Calu3 (cell line): ENCODE measurements around the gene COPG2. TPM values are rescaled to one million over a fixed set of nuclear protein-coding genes. Genes with fewer than 3 reads are reported as not detected.
A peak's percentile ranks its signal among the peaks of the same experiment; 100 is the strongest.

ENCODE experiments used
- BruUV-seq: library from RNA; stranded (reverse); fragments of 400-500 nt; replicated peaks from 2 replicates; lab custom pipeline; 2021; lab: Mats Ljungman, UMichigan
- CTCF ChIA-PET: fragments of 300-600 bp; sonication (Branson Sonifier 250); formaldehyde crosslinking; loops from one replicate; lab custom pipeline; 2022; ENCODE audit warnings: antibody characterized with exemption; lab: Charles Lee
- DNase-seq: peaks from one replicate; pipeline ENCODE4 v3.0.0; 2022
- H3K27ac Mint-ChIP-seq: one replicate; pipeline ENCODE4 v1.8.0; 2022; ENCODE audit warnings: mixed read lengths; ENCODE audit not compliant: unreplicated experiment
- H3K27me3 Mint-ChIP-seq: one replicate; pipeline ENCODE4 v1.8.0; 2022; ENCODE audit warnings: mixed read lengths; ENCODE audit not compliant: unreplicated experiment
- H3K36me3 Mint-ChIP-seq: one replicate; pipeline ENCODE4 v1.8.0; 2022; ENCODE audit warnings: mild to moderate bottlenecking, moderate library complexity, mixed read lengths; ENCODE audit not compliant: insufficient read depth, unreplicated experiment
- H3K4me1 Mint-ChIP-seq: one replicate; pipeline ENCODE4 v1.8.0; 2022; ENCODE audit warnings: mild to moderate bottlenecking, low read depth, mixed read lengths; ENCODE audit not compliant: unreplicated experiment
- H3K4me3 Mint-ChIP-seq: one replicate; pipeline ENCODE4 v1.8.0; 2022; ENCODE audit warnings: mild to moderate bottlenecking, low read depth, moderate library complexity, mixed read lengths; ENCODE audit not compliant: unreplicated experiment
- H3K9me3 Mint-ChIP-seq: one replicate; pipeline ENCODE4 v1.8.0; 2022; ENCODE audit warnings: low read depth, mixed read lengths; ENCODE audit not compliant: unreplicated experiment
- CTCF ChIP-seq: fragments of 200-600 bp; IDR thresholded peaks from one replicate; pipeline ENCODE4 v1.8.0; 2022; ENCODE audit warnings: antibody characterized with exemption; ENCODE audit not compliant: unreplicated experiment
- intact Hi-C: fragments of 100-400 bp; cut with micrococcal nuclease; formaldehyde crosslinking; loops from one replicate; pipeline ENCODE4 v1.10.0; 2022; ENCODE audit not compliant: unreplicated experiment
- total RNA-seq: library from RNA; stranded (reverse); gene quantifications from 2 replicates; pipeline ENCODE4 v1.2.3, GENCODE V29; 2022

COPG2 gene
- total RNA-seq, 1 experiment from 2014 or later = 18.2 TPM

- Mint-ChIP-seq H3K4me1 (no peaks in the 10 kb centered on the region), H3K9me3 (no peaks in the 10 kb centered on the region), H3K4me3 (no peak overlapping the region), H3K27me3 (peaks cover 39% of the 10 kb centered on the region), H3K36me3 (no peaks in the 10 kb centered on the region), H3K27ac (no peak overlapping the region)
- TF ChIP-seq CTCF = no peak
- no peak for DNase-seq
- CTCF ChIA-PET = no interaction called here
- no TSS peak for BruUV-seq
- intact Hi-C loops = no loop called here
These were observed 5.9 kb upstream of the COPG2 start for GRCh38 chr7:130674456-130674855.

- H3K4me3 Mint-ChIP-seq = no peak overlapping the region
- DNase-seq = no peak
- no peak for TF ChIP-seq CTCF
- no peak overlapping the region for H3K27ac Mint-ChIP-seq
- CTCF ChIA-PET = no interaction called here
- H3K4me1 Mint-ChIP-seq = no peaks in the 10 kb centered on the region
- H3K27me3 Mint-ChIP-seq = peaks cover 35% of the 10 kb centered on the region
- no peaks in the 10 kb centered on the region for H3K9me3 Mint-ChIP-seq
- intact Hi-C loops = no loop called here
- H3K36me3 Mint-ChIP-seq = peaks cover 10% of the 10 kb centered on the region
- no TSS peak for BruUV-seq
These were observed 4.5 kb upstream of the COPG2 start for GRCh38 chr7:130673066-130673465.

- H3K9me3 Mint-ChIP-seq = no peaks in the 10 kb centered on the region
- BruUV-seq = no TSS peak
- H3K36me3 Mint-ChIP-seq = peaks cover 18% of the 10 kb centered on the region
- no peak overlapping the region for H3K4me3 Mint-ChIP-seq
- CTCF ChIA-PET = no interaction called here
- intact Hi-C loops = no loop called here
- no peak for TF ChIP-seq CTCF
- H3K27ac Mint-ChIP-seq = no peak overlapping the region
- peaks cover 26% of the 10 kb centered on the region for H3K27me3 Mint-ChIP-seq
- DNase-seq = no peak
- H3K4me1 Mint-ChIP-seq = peaks cover 7% of the 10 kb centered on the region
These were observed 3.6 kb upstream of the COPG2 start for GRCh38 chr7:130672146-130672545.

- no peaks in the 10 kb centered on the region for H3K9me3 Mint-ChIP-seq
- no peak for TF ChIP-seq CTCF
- H3K4me1 Mint-ChIP-seq = peaks cover 9% of the 10 kb centered on the region
- TSS peak; percentile 65 for BruUV-seq
- peaks cover 18% of the 10 kb centered on the region for H3K36me3 Mint-ChIP-seq
- CTCF ChIA-PET = no interaction called here
- no peak overlapping the region for H3K27ac Mint-ChIP-seq
- intact Hi-C loops = loop anchor here (5.0 kb wide), 1 partner anchor 617 kb away; the partner anchor contains the start of gene ZC3HC1
- peak overlapping the region; percentile 84 for H3K4me3 Mint-ChIP-seq
- DNase-seq = no peak
- H3K27me3 Mint-ChIP-seq = peaks cover 16% of the 10 kb centered on the region
These were observed 645 bp upstream of the COPG2 start for GRCh38 chr7:130669085-130669700.
